GM12878 (cell line): ENCODE measurements around the gene DUS1L. TPM values are rescaled to one million over a fixed set of nuclear protein-coding genes. Genes with fewer than 3 reads are reported as not detected.

ENCODE experiments used
- ATAC-seq: fragments of 200-7000 bp; cut with Tn5 transposase; 3 replicates; pipeline ENCODE4 v1.9.1; 2020; ENCODE audit warnings: mild to moderate bottlenecking, moderate library complexity
- BruUV-seq: library from RNA; stranded (reverse); fragments of 400-500 nt; replicated peaks from 2 replicates; lab custom pipeline; 2021; lab: Mats Ljungman, UMichigan
- CTCF ChIA-PET: fragments of 300-600 bp; sonication (Branson Sonifier 250); formaldehyde crosslinking; extraction: SDS; loops from one replicate; lab custom pipeline; 2021; ENCODE audit warnings: inconsistent platforms; lab: Yijun Ruan, JAX
- POLR2A ChIA-PET: fragments of 350-600 bp; formaldehyde crosslinking; extraction: SDS; loops from one replicate; lab custom pipeline; 2021; ENCODE audit warnings: inconsistent platforms; lab: Charles Lee
- RAD21 ChIA-PET: fragments of 300-600 bp; sonication (Branson Sonifier 250); formaldehyde crosslinking; loops from one replicate; lab custom pipeline; 2023; ENCODE audit warnings: antibody characterized with exemption; ENCODE audit not compliant: unreplicated experiment; lab: Charles Lee
- SMC1A ChIA-PET: fragments of 300-600 bp; sonication (Branson Sonifier 250); formaldehyde crosslinking; loops from one replicate; lab custom pipeline; 2023; ENCODE audit not compliant: unreplicated experiment, uncharacterized antibody; lab: Charles Lee
- DNase-seq: peaks from one replicate; pipeline ENCODE4 v3.0.0-alpha.2; 2011; ENCODE audit warnings: low read depth, low spot score
- FAIRE-seq: peaks from 3 replicates; lab custom pipeline; 2011; peaks lifted over from hg19 to GRCh38; lab: Jason Lieb, UNC
- H2AFZ ChIP-seq: 2 replicates; pipeline ENCODE4 v1.6.0; 2011; ENCODE audit warnings: low read depth, low read length, control low read depth; ENCODE audit not compliant: control insufficient read depth
- H3K27ac ChIP-seq: 2 replicates; pipeline ENCODE4 v1.5.1; 2011; ENCODE audit warnings: control low read depth; ENCODE audit not compliant: control insufficient read depth, insufficient read depth
- H3K27me3 ChIP-seq, 2 experiments: replicated peaks in 1 of 2; 2 replicates each; pipeline versions ENCODE4 v1.6.0 to v1.6.1; 2011; ENCODE audit warnings: low read length in 1 of 2; ENCODE audit not compliant: control insufficient read depth in 2 of 2, insufficient read depth in 2 of 2
- H3K36me3 ChIP-seq, 2 experiments: 2 replicates each; pipeline ENCODE4 v1.5.1; 2011; ENCODE audit warnings: low read length in 1 of 2; ENCODE audit not compliant: control insufficient read depth in 2 of 2, insufficient read depth in 2 of 2
- H3K4me1 ChIP-seq: 2 replicates; pipeline ENCODE4 v1.6.1; 2011; ENCODE audit warnings: mild to moderate bottlenecking, low read length, moderate library complexity, mixed read lengths; ENCODE audit not compliant: control insufficient read depth, insufficient read depth
- H3K4me2 ChIP-seq: 2 replicates; pipeline ENCODE4 v1.6.0; 2011; ENCODE audit warnings: control low read depth; ENCODE audit not compliant: control insufficient read depth, insufficient read depth
- H3K4me3 ChIP-seq: fragments of 200-600 bp; sonication (generic); 2 replicates; pipeline ENCODE4 v1.5.1; 2016
- H3K79me2 ChIP-seq: 2 replicates; pipeline ENCODE4 v1.6.0; 2011; ENCODE audit warnings: low read length; ENCODE audit not compliant: control insufficient read depth, insufficient read depth
- H3K9ac ChIP-seq: 2 replicates; pipeline ENCODE4 v1.8.0; 2011; ENCODE audit warnings: low read length, control low read depth, mixed read lengths; ENCODE audit not compliant: control insufficient read depth, insufficient read depth
- H3K9me3 ChIP-seq: replicated peaks from 3 replicates; pipeline ENCODE4 v1.5.1; 2011; ENCODE audit warnings: mild to moderate bottlenecking, low read length; ENCODE audit not compliant: control insufficient read depth, insufficient read depth
- H4K20me1 ChIP-seq: 2 replicates; pipeline ENCODE4 v1.6.0; 2011; ENCODE audit not compliant: control insufficient read depth, insufficient read depth
- E4F1 ChIP-seq: fragments of 450-650 bp; IDR thresholded peaks from 2 replicates; pipeline ENCODE4 v1.6.1; 2018; ENCODE audit warnings: borderline replicate concordance, mild to moderate bottlenecking; ENCODE audit not compliant: partially characterized antibody
- GABPA ChIP-seq: IDR thresholded peaks from 2 replicates; pipeline ENCODE4 v1.6.1; 2014; ENCODE audit warnings: antibody characterized with exemption, low read depth, mild to moderate bottlenecking, inconsistent platforms
- HDGF ChIP-seq: fragments of 450-650 bp; IDR thresholded peaks from 2 replicates; pipeline ENCODE4 v1.6.1; 2016; ENCODE audit warnings: antibody characterized with exemption
- ZBTB11 ChIP-seq: fragments of 450-650 bp; formaldehyde crosslinking; IDR thresholded peaks from 2 replicates; pipeline ENCODE4 v1.5.0; 2022; ENCODE audit warnings: mild to moderate bottlenecking, missing genetic modification characterization
- WGBS: methylation state at CpG from one replicate; pipeline ENCODE4 v1.1.6; 2016; ENCODE audit warnings: low lambda C conversion rate; ENCODE audit not compliant: insufficient replicate concordance, insufficient coverage; ENCODE audit errors: missing lambda C conversion rate; 5-methylcytosine and 5-hydroxymethylcytosine counted together
- in situ Hi-C: fragments of 300-500 bp; cut with MboI; formaldehyde crosslinking; loops from 9 replicates; pipeline ENCODE4 v1.14.3; 2018; ENCODE audit warnings: mixed read lengths
- intact Hi-C: fragments of 100-400 bp; cut with micrococcal nuclease; formaldehyde crosslinking; loops from one replicate; pipeline ENCODE4 v1.14.2; 2022; ENCODE audit not compliant: unreplicated experiment
- polyA plus RNA-seq, 11 experiments: library from polyadenylated mRNA; depleted of rRNA in 4 of 11; unstranded in 6 of 11; stranded (reverse) in 5 of 11; fragments of >200 nt; fragmentation: Nextera tagmentation in 4 of 11; fragmentation: Illumina TruSeq in 1 of 11; extraction: Ambion mirVana in 4 of 11; extraction: Trizol in 1 of 11; gene quantifications; 1 replicate in 1 of 11; 2 replicates in 10 of 11; pipeline versions ENCODE4 v1.2.1 to v1.2.3, GENCODE V29; 2011 to 2016; ENCODE audit warnings: inconsistent platforms in 2 of 11, missing spikeins in 2 of 11, low read depth in 1 of 11
- total RNA-seq, 4 experiments: library from RNA; depleted of rRNA in 3 of 4; stranded (reverse); fragments of >200 nt in 3 of 4; fragmentation: Illumina TruSeq in 1 of 4; extraction: Trizol in 1 of 4; gene quantifications; 2 replicates each; pipeline versions ENCODE4 v1.2.1 to v1.2.3, GENCODE V29; 2013 to 2021

DUS1L gene
- total and polyA plus RNA-seq, 10 of the 15 experiments (the other 5 are each of a cell fraction or from before 2014, with no cell fraction given), result 6.1 to 157 (median 44.5) TPM

GRCh38 chr17:82108038-82108437 is 42.4 kb upstream of the DUS1L start:
- CTCF ChIA-PET, result interaction anchor here (1.3 kb wide), 1 partner anchor 14 kb away, joined by 3 read pairs; no protein-coding TSS in a partner anchor
- Histone ChIP-seq H3K79me2 (peaks cover 14% of the 10 kb centered on the region), H3K36me3 (no peaks in the 10 kb centered on the region), H3K9me3 (no peaks in the 10 kb centered on the region), H4K20me1 (no peaks in the 10 kb centered on the region), H3K4me3 (no peak overlapping the region), H3K27me3 (no peaks in the 10 kb centered on the region), H3K27ac (no peak overlapping the region), H3K9ac (no peak overlapping the region), H3K4me2 (no peak overlapping the region), H3K4me1 (peaks cover 21% of the 10 kb centered on the region), H2AFZ (no peak overlapping the region)
- no peak for ATAC-seq
- DNase-seq, result no peak
- POLR2A ChIA-PET, result interaction anchor here (1.4 kb wide), 1 partner anchor 14 kb away, joined by 3 read pairs; no protein-coding TSS in a partner anchor
- BruUV-seq, result no TSS peak
- SMC1A ChIA-PET, result interaction anchor here (0.6 kb wide), 1 partner anchor 48 kb away, joined by 3 read pairs; no protein-coding TSS in a partner anchor
- intact Hi-C loops (loop anchor here (5.0 kb wide), 1 partner anchor 44 kb away; no protein-coding TSS in a partner anchor), in situ Hi-C loops (no loop called here)
- RAD21 ChIA-PET, result no interaction called here
- TF ChIP-seq GABPA (no peak), ZBTB11 (CRISPR knock-in tag) (no peak), HDGF (no peak), E4F1 (no peak)
- FAIRE-seq, result no peak
- WGBS, result 85% methylated on average over 14 of the region's 14 CpGs
